GM13977 (cell line): ENCODE measurements around the gene CCDC127.
A peak's percentile ranks its signal among the peaks of the same experiment; 100 is the strongest.

Experiments used
- DNase-seq: peaks from one replicate; pipeline ENCODE4 v3.0.0; 2012; ENCODE audit warnings: low spot score
- in situ Hi-C: fragments of 300-500 bp; cut with MboI; formaldehyde crosslinking; loops from one replicate; pipeline ENCODE4 v1.12.0; 2022; ENCODE audit warnings: low sequenced_read_pairs, low pct_unique_long_range_greater_than_20kb, mixed read lengths, inconsistent platforms; ENCODE audit not compliant: unreplicated experiment
- TF ChIP-seq, protein P1 (sequence below): IDR thresholded peaks from 2 replicates; pipeline ENCODE4 v1.5.1; 2012; ENCODE audit warnings: mild to moderate bottlenecking, control low read depth; ENCODE audit not compliant: insufficient read depth; ENCODE audit errors: extremely low read depth, missing control alignments

Gene CCDC127

GRCh38 chr5:191949-192690 lies 25.8 kb downstream of the CCDC127 start:
- no peak for DNase-seq
- in situ Hi-C loops: no loop called here
- TF ChIP-seq, protein P1, sequence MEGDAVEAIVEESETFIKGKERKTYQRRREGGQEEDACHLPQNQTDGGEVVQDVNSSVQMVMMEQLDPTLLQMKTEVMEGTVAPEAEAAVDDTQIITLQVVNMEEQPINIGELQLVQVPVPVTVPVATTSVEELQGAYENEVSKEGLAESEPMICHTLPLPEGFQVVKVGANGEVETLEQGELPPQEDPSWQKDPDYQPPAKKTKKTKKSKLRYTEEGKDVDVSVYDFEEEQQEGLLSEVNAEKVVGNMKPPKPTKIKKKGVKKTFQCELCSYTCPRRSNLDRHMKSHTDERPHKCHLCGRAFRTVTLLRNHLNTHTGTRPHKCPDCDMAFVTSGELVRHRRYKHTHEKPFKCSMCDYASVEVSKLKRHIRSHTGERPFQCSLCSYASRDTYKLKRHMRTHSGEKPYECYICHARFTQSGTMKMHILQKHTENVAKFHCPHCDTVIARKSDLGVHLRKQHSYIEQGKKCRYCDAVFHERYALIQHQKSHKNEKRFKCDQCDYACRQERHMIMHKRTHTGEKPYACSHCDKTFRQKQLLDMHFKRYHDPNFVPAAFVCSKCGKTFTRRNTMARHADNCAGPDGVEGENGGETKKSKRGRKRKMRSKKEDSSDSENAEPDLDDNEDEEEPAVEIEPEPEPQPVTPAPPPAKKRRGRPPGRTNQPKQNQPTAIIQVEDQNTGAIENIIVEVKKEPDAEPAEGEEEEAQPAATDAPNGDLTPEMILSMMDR: no peak

DNA sequence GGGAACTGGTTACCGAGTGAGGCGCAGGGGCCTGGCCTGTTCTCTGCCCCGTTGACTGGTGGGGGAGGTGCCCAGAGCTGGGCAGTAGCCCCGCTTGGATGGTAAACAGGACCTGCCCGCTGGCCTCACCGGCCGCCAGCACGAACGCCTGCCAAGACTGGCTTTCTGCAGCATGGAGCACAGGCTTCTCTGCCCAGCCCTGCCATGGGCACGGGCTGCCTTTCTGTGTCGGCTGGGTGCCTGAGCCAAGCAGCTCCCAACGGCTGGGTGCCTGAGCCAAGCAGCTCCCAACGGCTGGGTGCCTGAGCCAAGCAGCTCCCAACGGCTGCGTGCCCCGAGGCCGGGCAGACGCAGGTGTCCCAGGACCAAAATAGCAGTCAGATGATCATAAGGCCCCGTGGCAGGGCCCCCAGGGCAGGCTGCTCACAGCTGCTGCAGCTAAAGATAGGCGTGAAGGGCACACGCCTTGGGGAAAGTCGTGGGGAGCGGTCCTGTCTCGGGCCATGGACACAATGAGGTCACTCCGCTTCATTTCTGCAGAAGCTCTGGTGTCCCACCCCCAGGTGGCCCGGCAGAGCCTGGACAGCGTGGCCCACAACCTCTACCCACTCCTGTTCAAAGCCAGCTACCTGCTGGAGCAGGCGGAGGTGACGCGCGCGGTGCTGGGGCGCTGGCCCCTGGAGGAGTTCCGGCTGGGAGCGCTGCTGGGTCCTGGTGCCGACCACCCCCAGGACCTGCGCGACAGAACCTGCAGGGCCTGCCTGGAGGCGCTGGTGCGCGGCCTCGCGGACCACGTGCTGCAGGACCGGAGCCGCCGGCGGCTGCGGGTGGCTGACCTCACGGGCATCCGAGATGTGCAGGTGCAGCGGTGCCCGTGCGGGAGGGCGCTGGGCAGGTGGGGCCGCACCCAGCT lies 26.7 kb downstream of the CCDC127 start, which contains the start of gene LRRC14B:
Gene LRRC14B, plus strand, starts transcription at position 460 of the 913 bp plus-strand sequence. Its CDS starts 44 bp downstream, at position 504.
- TF ChIP-seq, protein P1: no peak
- peak; percentile 64 for DNase-seq
- in situ Hi-C loops: no loop called here

GRCh38 chr5:190366-191035 lies 27.5 kb downstream of the CCDC127 start:
- no peak for DNase-seq
- in situ Hi-C loops: no loop called here
- TF ChIP-seq, protein P1: no peak

DNA sequence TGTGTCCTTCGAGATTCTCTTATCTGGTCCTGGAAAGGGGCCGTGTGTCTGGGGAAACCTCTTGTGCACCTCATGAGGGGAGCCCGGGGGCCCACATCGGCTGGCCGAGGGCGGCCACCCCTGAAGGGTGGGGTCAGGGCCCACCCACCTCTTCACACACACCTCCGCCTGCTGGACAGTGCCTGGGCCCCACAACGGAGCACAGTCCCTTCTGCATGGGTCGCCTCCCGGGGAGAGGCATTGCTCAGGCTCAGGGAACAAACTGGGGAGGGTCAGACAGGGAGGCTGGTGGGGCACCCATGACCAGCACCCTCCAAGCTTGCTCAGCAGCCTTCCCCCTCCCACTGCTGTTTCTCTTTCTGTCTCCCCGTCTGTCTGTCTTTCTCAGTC lies 28.0 kb downstream of the CCDC127 start:
- DNase-seq: no peak
- in situ Hi-C loops: no loop called here
- TF ChIP-seq, protein P1: no peak

DNA sequence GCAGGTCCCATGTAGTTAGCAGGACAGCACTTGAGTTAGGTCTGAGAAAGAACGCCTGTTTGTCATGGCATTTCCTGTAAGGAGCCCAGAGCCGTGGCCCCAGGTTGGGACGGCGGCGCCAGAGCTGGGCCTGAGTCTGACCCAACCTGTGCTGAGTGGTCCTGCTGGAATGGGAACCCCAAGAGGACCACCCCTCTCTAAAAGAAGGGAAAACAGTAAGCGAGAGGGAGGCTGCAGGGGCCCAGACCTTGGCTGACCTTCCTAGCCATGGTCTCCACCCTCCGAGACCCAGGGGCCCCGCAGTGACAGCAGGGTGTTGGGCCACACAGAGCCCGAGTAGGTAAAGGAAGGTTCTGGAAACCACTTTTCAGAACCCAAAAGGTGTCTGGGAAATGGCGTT lies 28.5 kb downstream of the CCDC127 start:
- in situ Hi-C loops: no loop called here
- TF ChIP-seq, protein P1: no peak
- no peak for DNase-seq
